DMS114 treated with DMSO at 0.1 percent for 48 hours (cell line): Measurements from ENCODE around the gene COG1.

ENCODE experiments used
- DNase-seq: peaks from one replicate; lab custom pipeline; 2025; ENCODE audit not compliant: unreplicated experiment; lab: John Stamatoyannopoulos, UW

Gene COG1

GRCh38 chr17:73198930-73199260, 6.0 kb downstream of the COG1 start:
- no peak for DNase-seq

GRCh38 chr17:73199751-73200317, 7.0 kb downstream of the COG1 start:
- DNase-seq: no peak

GRCh38 chr17:73200476-73200875, 7.6 kb downstream of the COG1 start:
- DNase-seq: no peak

- DNase-seq: no peak
These were observed 8.6 kb downstream of the COG1 start for GRCh38 chr17:73201215-73202069.

GRCh38 chr17:73203135-73203787, 10.4 kb downstream of the COG1 start:
- no peak for DNase-seq

GRCh38 chr17:73203788-73204479, 11.1 kb downstream of the COG1 start:
- DNase-seq: no peak

- no peak for DNase-seq
These were observed 12.7 kb downstream of the COG1 start for GRCh38 chr17:73205459-73205961.

- DNase-seq: no peak
These were observed 15.4 kb downstream of the COG1 start for GRCh38 chr17:73208139-73208827.

- DNase-seq: no peak
These were observed 16.6 kb downstream of the COG1 start for GRCh38 chr17:73209436-73209835.

- DNase-seq: no peak
These were observed 17.3 kb downstream of the COG1 start for GRCh38 chr17:73210002-73210678.

- DNase-seq: no peak
These were observed 18.9 kb downstream of the COG1 start for GRCh38 chr17:73211745-73212144.

- DNase-seq: no peak
These were observed 21.2 kb downstream of the COG1 start for GRCh38 chr17:73214008-73214407.

GRCh38 chr17:73214851-73215250, 22.0 kb downstream of the COG1 start:
- DNase-seq: no peak

- DNase-seq: no peak
These were observed 22.6 kb downstream of the COG1 start for GRCh38 chr17:73215447-73215846.

GRCh38 chr17:73223626-73224230, 30.9 kb downstream of the COG1 start:
- no peak for DNase-seq

- DNase-seq: no peak
These were observed 31.4 kb downstream of the COG1 start for GRCh38 chr17:73224237-73224636.

GRCh38 chr17:73224663-73225305, 31.9 kb downstream of the COG1 start:
- no peak for DNase-seq

GRCh38 chr17:73226556-73227172, 33.8 kb downstream of the COG1 start:
- no peak for DNase-seq

GRCh38 chr17:73227379-73227778, 34.5 kb downstream of the COG1 start:
- DNase-seq: no peak
